Endothelial cell of umbilical vein (primary cell): Measurements from ENCODE around the gene ANKUB1. TPM values are rescaled to one million over a fixed set of nuclear protein-coding genes. Genes with fewer than 3 reads are reported as not detected.

Experiments
- BruUV-seq: library from RNA; stranded (reverse); fragments of 400-500 nt; replicated peaks from 2 replicates; lab custom pipeline; 2021; lab: Mats Ljungman, UMichigan
- CTCF ChIA-PET: fragments of 300-600, 350-600 bp; sonication (Branson Sonifier 250); formaldehyde crosslinking; loops from one replicate; lab custom pipeline; 2021; ENCODE audit warnings: antibody characterized with exemption, inconsistent platforms; lab: Charles Lee
- POLR2A ChIA-PET: fragments of 300-600, 350-600 bp; sonication (Branson Sonifier 250); formaldehyde crosslinking; loops from one replicate; lab custom pipeline; 2021; ENCODE audit warnings: antibody characterized with exemption, inconsistent platforms; lab: Charles Lee
- DNase-seq: peaks from one replicate; pipeline ENCODE4 v3.0.0-alpha.2; 2011; ENCODE audit warnings: low read depth, low spot score
- FAIRE-seq: peaks from 2 replicates; lab custom pipeline; 2011; peaks lifted over from hg19 to GRCh38; lab: Jason Lieb, UNC
- H2AFZ ChIP-seq: 2 replicates; pipeline ENCODE4 v1.6.0; 2012; ENCODE audit warnings: low read depth, low read length, control low read depth, inconsistent platforms
- H3K27ac ChIP-seq: 2 replicates; pipeline ENCODE4 v1.5.1; 2011; ENCODE audit warnings: low read depth, mild to moderate bottlenecking, control low read depth, low read length, moderate library complexity; ENCODE audit not compliant: insufficient read depth
- H3K27me3 ChIP-seq, 2 experiments: 2 replicates each; pipeline versions ENCODE4 v1.6.0 to v1.6.1; 2011; ENCODE audit warnings: low read length in 2 of 2, mixed read lengths in 1 of 2; ENCODE audit not compliant: control insufficient read depth in 2 of 2, insufficient read depth in 2 of 2
- H3K36me3 ChIP-seq, 2 experiments: 2 replicates in 1 of 2; 3 replicates in 1 of 2; pipeline ENCODE4 v1.5.1; 2011; ENCODE audit warnings: low read length in 2 of 2, mild to moderate bottlenecking in 1 of 2, moderate library complexity in 1 of 2; ENCODE audit not compliant: control insufficient read depth in 2 of 2, insufficient read depth in 2 of 2; ENCODE audit errors: extremely low read depth in 1 of 2
- H3K4me1 ChIP-seq: 3 replicates; pipeline ENCODE4 v1.5.1; 2011; ENCODE audit warnings: mild to moderate bottlenecking, low read length; ENCODE audit not compliant: control insufficient read depth, insufficient read depth; ENCODE audit errors: extremely low read depth
- H3K4me2 ChIP-seq: 2 replicates; pipeline ENCODE4 v1.6.1; 2011; ENCODE audit warnings: low read length, control low read depth, mixed read lengths; ENCODE audit not compliant: insufficient read depth
- H3K4me3 ChIP-seq, 3 experiments: fragments of 200-600 bp in 1 of 3; sonication (generic), shearing (Covaris generic) in 1 of 3; replicated peaks in 1 of 3; 2 replicates each; pipeline ENCODE4 v1.5.1; 2011 to 2016; ENCODE audit warnings: control low read depth in 3 of 3, low read length in 3 of 3, mild to moderate bottlenecking in 2 of 3, inconsistent platforms in 1 of 3, low read depth in 1 of 3, moderate library complexity in 1 of 3; ENCODE audit not compliant: insufficient read depth in 1 of 3
- H3K79me2 ChIP-seq: 2 replicates; pipeline ENCODE4 v1.6.0; 2012; ENCODE audit warnings: low read length, inconsistent platforms; ENCODE audit not compliant: control insufficient read depth, insufficient read depth
- H3K9ac ChIP-seq: replicated peaks from 2 replicates; pipeline ENCODE3; 2011; ENCODE audit warnings: low read length, control low read depth; ENCODE audit not compliant: insufficient read depth; ENCODE audit errors: extremely low read depth
- H3K9me1 ChIP-seq: replicated peaks from 3 replicates; pipeline ENCODE4 v1.6.0; 2011; ENCODE audit warnings: mild to moderate bottlenecking, low read length; ENCODE audit not compliant: control insufficient read depth, insufficient read depth; ENCODE audit errors: extremely low read depth
- H3K9me3 ChIP-seq: replicated peaks from 2 replicates; pipeline ENCODE4 v1.5.1; 2012; ENCODE audit warnings: low read length, inconsistent platforms; ENCODE audit not compliant: control insufficient read depth, insufficient read depth
- H4K20me1 ChIP-seq: replicated peaks from 2 replicates; pipeline ENCODE3; 2011; ENCODE audit warnings: mild to moderate bottlenecking, low read length; ENCODE audit not compliant: control insufficient read depth, insufficient read depth; ENCODE audit errors: extremely low read depth
- EZH2 ChIP-seq: IDR thresholded peaks from 2 replicates; pipeline ENCODE4 v1.6.1; 2012; ENCODE audit warnings: borderline replicate concordance, low read depth, mild to moderate bottlenecking, moderate library complexity, low read length, inconsistent platforms; ENCODE audit not compliant: severe bottlenecking
- FOS ChIP-seq: IDR thresholded peaks from 2 replicates; pipeline ENCODE4 v1.6.1; 2011; ENCODE audit warnings: mild to moderate bottlenecking, low read length, moderate library complexity, borderline replicate concordance; ENCODE audit not compliant: insufficient read depth
- GATA2 ChIP-seq: IDR thresholded peaks from 2 replicates; pipeline ENCODE4 v1.7.0; 2011; ENCODE audit warnings: low read depth, mild to moderate bottlenecking, moderate library complexity, mixed read lengths, low read length; ENCODE audit not compliant: insufficient read length, insufficient read depth
- JUN ChIP-seq: IDR thresholded peaks from 2 replicates; pipeline ENCODE4 v1.6.1; 2011; ENCODE audit warnings: borderline replicate concordance, low read depth; ENCODE audit not compliant: insufficient read length, insufficient read depth
- MYC ChIP-seq: IDR thresholded peaks from one replicate; pipeline ENCODE4 v1.6.1; 2011; ENCODE audit warnings: mild to moderate bottlenecking, low read depth, low read length
- POLR2A ChIP-seq: IDR thresholded peaks from 2 replicates; pipeline ENCODE4 v1.6.1; 2012; ENCODE audit warnings: low read depth, mild to moderate bottlenecking, control low read depth, low read length
- POLR2AphosphoS5 ChIP-seq: IDR thresholded peaks from 2 replicates; pipeline ENCODE4 v1.6.1; 2012; ENCODE audit warnings: low read depth, mild to moderate bottlenecking, control low read depth, low read length, moderate library complexity; ENCODE audit not compliant: insufficient read depth
- dilution Hi-C: fragments of 300-500 bp; cut with MboI; formaldehyde crosslinking; loops from one replicate; pipeline ENCODE4 v1.15.0; 2019; ENCODE audit warnings: low sequenced_read_pairs; ENCODE audit not compliant: extremely low pct_ligation_motif_present
- intact Hi-C: fragments of 100-400 bp; cut with micrococcal nuclease; formaldehyde crosslinking; loops from one replicate; pipeline ENCODE4 v1.10.0; 2022
- polyA plus RNA-seq, 4 experiments: library from polyadenylated mRNA; depleted of rRNA in 3 of 4; stranded (reverse) in 3 of 4; unstranded in 1 of 4; fragments of >200 nt; gene quantifications; 2 replicates each; pipeline versions ENCODE4 v1.2.1 to v1.2.3, GENCODE V29; 2011 to 2012; ENCODE audit warnings: missing spikeins in 1 of 4
- total RNA-seq: library from RNA; stranded (reverse); gene quantifications from 2 replicates; pipeline ENCODE4 v1.2.3, GENCODE V29; 2021
- TF ChIP-seq, protein P1 (sequence below), 2 donors: IDR thresholded peaks; 1 replicate in 1 of 2; 2 replicates in 1 of 2; pipeline ENCODE4 v1.5.1; 2011; ENCODE audit warnings: low read length in 2 of 2, mild to moderate bottlenecking in 2 of 2, moderate library complexity in 2 of 2, control low read depth in 1 of 2, inconsistent platforms in 1 of 2, low read depth in 1 of 2; ENCODE audit not compliant: insufficient read depth in 1 of 2; ENCODE audit errors: extremely low read depth in 1 of 2
- TF ChIP-seq, protein P2 (sequence below): IDR thresholded peaks from 2 replicates; pipeline ENCODE4 v1.6.1; 2011; ENCODE audit not compliant: insufficient read depth, insufficient read length

Gene ANKUB1
- total and polyA plus RNA-seq, 2 donors (not counting 3 experiments of a cell fraction or from before 2014, with no cell fraction given), result not detected

DNA sequence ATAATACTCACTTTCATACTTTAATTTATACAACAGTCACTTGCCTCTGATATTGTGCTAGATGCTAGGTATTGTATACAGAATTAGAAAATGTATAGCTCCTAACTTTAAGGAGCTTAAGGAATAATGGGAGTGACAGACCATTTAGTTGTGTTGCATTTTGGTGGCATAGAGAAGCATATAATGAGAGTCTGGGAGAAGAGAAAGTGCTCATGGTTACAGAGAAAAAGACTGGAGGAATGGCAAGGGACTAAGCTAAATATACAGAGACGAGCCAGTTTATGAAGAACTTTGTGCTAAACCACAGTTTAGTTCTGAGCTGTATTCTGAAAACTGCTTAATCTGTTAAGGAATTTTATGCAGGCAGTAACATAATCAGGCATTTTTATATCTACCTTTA is 27.1 kb upstream of the ANKUB1 start:
- no peak overlapping the region for H2AFZ ChIP-seq
- peaks cover 5% of the 10 kb centered on the region for H4K20me1 ChIP-seq
- ChIA-PET POLR2A (no interaction called here), CTCF (interaction anchor here (0.6 to 3.3 kb wide), 4 partner anchors 11 to 547 kb away, joined by 3 to 27 read pairs (median 5); no protein-coding TSS in a partner anchor)
- H3K27me3 ChIP-seq, result no peaks in the 10 kb centered on the region
- H3K36me3 ChIP-seq, result no peaks in the 10 kb centered on the region
- H3K9ac ChIP-seq, result no peak overlapping the region
- no peak overlapping the region for H3K27ac ChIP-seq
- no peak for FAIRE-seq
- DNase-seq, result no peak
- dilution Hi-C loops (no loop called here), intact Hi-C loops (no loop called here)
- peaks cover 12% of the 10 kb centered on the region for H3K4me1 ChIP-seq
- H3K4me2 ChIP-seq, result no peak overlapping the region
- no peak overlapping the region for H3K4me3 ChIP-seq
- no TSS peak for BruUV-seq
- H3K9me3 ChIP-seq, result no peaks in the 10 kb centered on the region
- H3K79me2 ChIP-seq, result peaks cover 45% of the 10 kb centered on the region
- no peaks in the 10 kb centered on the region for H3K9me1 ChIP-seq
- TF ChIP-seq, protein P1, sequence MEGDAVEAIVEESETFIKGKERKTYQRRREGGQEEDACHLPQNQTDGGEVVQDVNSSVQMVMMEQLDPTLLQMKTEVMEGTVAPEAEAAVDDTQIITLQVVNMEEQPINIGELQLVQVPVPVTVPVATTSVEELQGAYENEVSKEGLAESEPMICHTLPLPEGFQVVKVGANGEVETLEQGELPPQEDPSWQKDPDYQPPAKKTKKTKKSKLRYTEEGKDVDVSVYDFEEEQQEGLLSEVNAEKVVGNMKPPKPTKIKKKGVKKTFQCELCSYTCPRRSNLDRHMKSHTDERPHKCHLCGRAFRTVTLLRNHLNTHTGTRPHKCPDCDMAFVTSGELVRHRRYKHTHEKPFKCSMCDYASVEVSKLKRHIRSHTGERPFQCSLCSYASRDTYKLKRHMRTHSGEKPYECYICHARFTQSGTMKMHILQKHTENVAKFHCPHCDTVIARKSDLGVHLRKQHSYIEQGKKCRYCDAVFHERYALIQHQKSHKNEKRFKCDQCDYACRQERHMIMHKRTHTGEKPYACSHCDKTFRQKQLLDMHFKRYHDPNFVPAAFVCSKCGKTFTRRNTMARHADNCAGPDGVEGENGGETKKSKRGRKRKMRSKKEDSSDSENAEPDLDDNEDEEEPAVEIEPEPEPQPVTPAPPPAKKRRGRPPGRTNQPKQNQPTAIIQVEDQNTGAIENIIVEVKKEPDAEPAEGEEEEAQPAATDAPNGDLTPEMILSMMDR (IDR thresholded peaks at IDR 0.05; ENCODE audit: extremely low read depth in 1 of 2, insufficient read depth in 1 of 2, low read depth in 1 of 2, low read length in 2 of 2), result no peak
- TF ChIP-seq JUN, result no peak

DNA sequence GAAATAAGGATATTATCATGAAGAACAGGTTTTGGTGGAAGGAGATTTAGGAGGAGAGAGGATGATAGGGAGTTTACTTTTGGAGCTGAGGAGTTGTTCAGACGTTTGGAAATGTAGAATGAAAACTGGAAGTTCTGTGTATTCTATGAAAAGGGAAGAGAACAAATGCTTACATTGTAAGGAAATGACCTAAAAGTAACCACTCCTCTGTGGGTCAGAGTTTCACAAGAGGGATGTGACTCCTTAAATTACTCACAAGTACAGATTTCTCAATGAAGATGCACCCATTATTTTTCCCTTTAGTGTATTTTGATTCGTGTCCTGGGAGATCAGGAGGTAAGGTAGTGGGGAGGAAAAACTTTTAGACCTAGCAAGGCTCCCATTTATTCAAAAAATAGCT is 24.6 kb upstream of the ANKUB1 start:
- H2AFZ ChIP-seq, result no peak overlapping the region
- FAIRE-seq, result no peak
- no peaks in the 10 kb centered on the region for H4K20me1 ChIP-seq
- intact Hi-C loops (no loop called here), dilution Hi-C loops (no loop called here)
- H3K9me3 ChIP-seq, result no peaks in the 10 kb centered on the region
- POLR2A ChIA-PET, result no interaction called here
- no peaks in the 10 kb centered on the region for H3K9me1 ChIP-seq
- no peak overlapping the region for H3K4me2 ChIP-seq
- peaks cover 38% of the 10 kb centered on the region for H3K79me2 ChIP-seq
- TF ChIP-seq POLR2A (no peak), GATA2 (no peak), JUN (no peak), FOS (no peak), EZH2 (no peak), MYC (no peak), POLR2AphosphoS5 (no peak)
- TF ChIP-seq, protein P1 (IDR thresholded peaks at IDR 0.05; ENCODE audit: extremely low read depth in 1 of 2, insufficient read depth in 1 of 2, low read depth in 1 of 2, low read length in 2 of 2), result no peak
- TF ChIP-seq, protein P2, sequence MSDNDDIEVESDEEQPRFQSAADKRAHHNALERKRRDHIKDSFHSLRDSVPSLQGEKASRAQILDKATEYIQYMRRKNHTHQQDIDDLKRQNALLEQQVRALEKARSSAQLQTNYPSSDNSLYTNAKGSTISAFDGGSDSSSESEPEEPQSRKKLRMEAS, result no peak
- peaks cover 24% of the 10 kb centered on the region for H3K4me1 ChIP-seq
- no peak overlapping the region for H3K9ac ChIP-seq
- no peak for DNase-seq
- H3K36me3 ChIP-seq, result no peaks in the 10 kb centered on the region
- H3K4me3 ChIP-seq, result no peak overlapping the region
- CTCF ChIA-PET, result no interaction called here
- H3K27me3 ChIP-seq, result no peaks in the 10 kb centered on the region
- BruUV-seq, result no TSS peak
- H3K27ac ChIP-seq, result no peak overlapping the region
